AG09309 (cell line): ENCODE measurements around the gene ABCC9.
A peak's percentile ranks its signal among the peaks of the same experiment; 100 is the strongest.
"Not testable (repeated sequence)": the region's sequence is repeated elsewhere in the genome, so short reads cannot be mapped to it uniquely, and the experiment has no call there.

Experiments
- DNase-seq: peaks from one replicate; pipeline ENCODE4 v3.0.0-alpha.2; 2010; ENCODE audit warnings: low read depth
- H3K4me3 ChIP-seq: 2 replicates; pipeline ENCODE4 v1.5.1; 2011; ENCODE audit warnings: mild to moderate bottlenecking, low read depth, low read length, moderate library complexity; ENCODE audit not compliant: control insufficient read depth
- CTCF ChIP-seq: IDR thresholded peaks from 2 replicates; pipeline ENCODE4 v1.5.1; 2011; ENCODE audit warnings: mild to moderate bottlenecking, low read depth, low read length, inconsistent platforms; ENCODE audit not compliant: insufficient read depth, control insufficient read depth; ENCODE audit errors: missing control alignments

The ABCC9 gene

GRCh38 chr12:21906919-21907493, 34.2 kb downstream of the ABCC9 start:
- no peak overlapping the region for H3K4me3 ChIP-seq
- DNase-seq: peak; percentile 50
- no peak for TF ChIP-seq CTCF

- not testable (repeated sequence) for DNase-seq, H3K4me3 ChIP-seq
Observed at GRCh38 chr12:21899532-21899931, 41.7 kb downstream of the ABCC9 start.

- no peak for DNase-seq
- TF ChIP-seq CTCF: no peak
Observed at GRCh38 chr12:21895651-21896050, 45.6 kb downstream of the ABCC9 start.

GRCh38 chr12:21894792-21895595, 46.2 kb downstream of the ABCC9 start:
- no peak for DNase-seq
- no peak for TF ChIP-seq CTCF
- H3K4me3 ChIP-seq: no peak overlapping the region

More at GRCh38 chr12:21895651-21896050, 45.6 kb downstream of the ABCC9 start:
- H3K4me3 ChIP-seq: no peak overlapping the region

GRCh38 chr12:21893924-21894323, 47.3 kb downstream of the ABCC9 start:
- DNase-seq: no peak
- H3K4me3 ChIP-seq: no peak overlapping the region
- TF ChIP-seq CTCF: no peak

GRCh38 chr12:21892341-21892740, 48.9 kb downstream of the ABCC9 start:
- TF ChIP-seq CTCF: no peak
- H3K4me3 ChIP-seq: no peak overlapping the region
- no peak for DNase-seq

GRCh38 chr12:21891751-21892217, 49.4 kb downstream of the ABCC9 start:
- no peak for TF ChIP-seq CTCF
- no peak for DNase-seq

More at GRCh38 chr12:21891751-21892217, 49.4 kb downstream of the ABCC9 start:
- no peak overlapping the region for H3K4me3 ChIP-seq
